DND-41 (cell line): ENCODE measurements around the gene TAGLN2.
"Not testable (repeated sequence)": the region's sequence is repeated elsewhere in the genome, so short reads cannot be mapped to it uniquely, and the experiment has no call there.

ENCODE experiments used
- ATAC-seq: fragments of 200-7000 bp; cut with Tn5 transposase; 3 replicates; pipeline ENCODE4 v1.9.1; 2021; ENCODE audit warnings: low read depth; ENCODE audit not compliant: insufficient read depth
- DNase-seq: peaks from one replicate; pipeline ENCODE4 v3.0.0-alpha.2; 2020
- H2AFZ ChIP-seq: 2 replicates; pipeline ENCODE4 v1.6.0; 2012; ENCODE audit warnings: low read depth, low read length
- H3K27ac ChIP-seq: 2 replicates; pipeline ENCODE4 v1.5.1; 2012; ENCODE audit warnings: low read length, inconsistent platforms
- H3K27me3 ChIP-seq: fragments of 200-600 bp; sonication (generic); 2 replicates; pipeline ENCODE4 v1.6.0; 2012; ENCODE audit warnings: low read length, mild to moderate bottlenecking, inconsistent platforms; ENCODE audit not compliant: insufficient read depth, poor library complexity
- H3K36me3 ChIP-seq: 2 replicates; pipeline ENCODE4 v1.5.1; 2012; ENCODE audit warnings: low read length, inconsistent platforms; ENCODE audit not compliant: insufficient read depth
- H3K4me1 ChIP-seq: 2 replicates; pipeline ENCODE4 v1.5.1; 2012; ENCODE audit warnings: mild to moderate bottlenecking, low read length; ENCODE audit not compliant: insufficient read depth
- H3K4me2 ChIP-seq: 2 replicates; pipeline ENCODE4 v1.6.0; 2012; ENCODE audit warnings: mild to moderate bottlenecking, moderate library complexity, low read length, inconsistent platforms; ENCODE audit not compliant: insufficient read depth
- H3K4me3 ChIP-seq, 2 experiments: fragments of 200-600 bp in 1 of 2; shearing (Covaris generic) in 1 of 2; 2 replicates each; pipeline ENCODE4 v1.5.1; 2012 to 2016; ENCODE audit warnings: inconsistent platforms in 2 of 2, low read length in 2 of 2, mild to moderate bottlenecking in 2 of 2, low read depth in 1 of 2, moderate library complexity in 1 of 2
- H3K79me2 ChIP-seq: 2 replicates; pipeline ENCODE4 v1.6.0; 2012; ENCODE audit warnings: low read length, inconsistent platforms; ENCODE audit not compliant: insufficient read depth
- H3K9ac ChIP-seq: 2 replicates; pipeline ENCODE4 v1.6.0; 2012; ENCODE audit warnings: low read depth, mild to moderate bottlenecking, inconsistent platforms, low read length, moderate library complexity
- H3K9me3 ChIP-seq: 2 replicates; pipeline ENCODE4 v1.5.1; 2012; ENCODE audit warnings: low read length, moderate library complexity, mild to moderate bottlenecking, inconsistent platforms; ENCODE audit not compliant: insufficient read depth, severe bottlenecking
- H4K20me1 ChIP-seq: 2 replicates; pipeline ENCODE4 v1.6.0; 2012; ENCODE audit warnings: low read length; ENCODE audit not compliant: insufficient read depth
- EZH2 ChIP-seq: IDR thresholded peaks from 3 replicates; pipeline ENCODE4 v1.6.1; 2012; ENCODE audit warnings: borderline replicate concordance, low read depth, mild to moderate bottlenecking, moderate library complexity, low read length, inconsistent platforms; ENCODE audit not compliant: severe bottlenecking
- TF ChIP-seq, protein P1 (sequence below): IDR thresholded peaks from 2 replicates; pipeline ENCODE4 v1.5.1; 2012; ENCODE audit warnings: borderline replicate concordance, low read length, moderate library complexity, mild to moderate bottlenecking; ENCODE audit not compliant: poor library complexity, severe bottlenecking; ENCODE audit errors: extremely low read depth

The TAGLN2 gene

GRCh38 chr1:159900086-159900680 lies 25.1 kb downstream of the TAGLN2 start, which contains the start of gene CFAP45:
Gene CFAP45, minus strand, starts transcription at chr1:159900165. Its CDS starts 67 bp downstream, at chr1:159900098.
- H3K79me2 ChIP-seq, result no peaks in the 10 kb centered on the region
- no peak within 1 kb of the TSS for H3K4me3 ChIP-seq
- H3K9me3 ChIP-seq, result no peaks in the 10 kb centered on the region
- no peaks in the 10 kb centered on the region for H3K4me1 ChIP-seq
- no peaks in the 10 kb centered on the region for H3K27me3 ChIP-seq
- H3K36me3 ChIP-seq, result no peaks in the 10 kb centered on the region
- DNase-seq (no peak), ATAC-seq (no peak)
- no peak within 1 kb of the TSS for H3K4me2 ChIP-seq
- TF ChIP-seq, protein P1, sequence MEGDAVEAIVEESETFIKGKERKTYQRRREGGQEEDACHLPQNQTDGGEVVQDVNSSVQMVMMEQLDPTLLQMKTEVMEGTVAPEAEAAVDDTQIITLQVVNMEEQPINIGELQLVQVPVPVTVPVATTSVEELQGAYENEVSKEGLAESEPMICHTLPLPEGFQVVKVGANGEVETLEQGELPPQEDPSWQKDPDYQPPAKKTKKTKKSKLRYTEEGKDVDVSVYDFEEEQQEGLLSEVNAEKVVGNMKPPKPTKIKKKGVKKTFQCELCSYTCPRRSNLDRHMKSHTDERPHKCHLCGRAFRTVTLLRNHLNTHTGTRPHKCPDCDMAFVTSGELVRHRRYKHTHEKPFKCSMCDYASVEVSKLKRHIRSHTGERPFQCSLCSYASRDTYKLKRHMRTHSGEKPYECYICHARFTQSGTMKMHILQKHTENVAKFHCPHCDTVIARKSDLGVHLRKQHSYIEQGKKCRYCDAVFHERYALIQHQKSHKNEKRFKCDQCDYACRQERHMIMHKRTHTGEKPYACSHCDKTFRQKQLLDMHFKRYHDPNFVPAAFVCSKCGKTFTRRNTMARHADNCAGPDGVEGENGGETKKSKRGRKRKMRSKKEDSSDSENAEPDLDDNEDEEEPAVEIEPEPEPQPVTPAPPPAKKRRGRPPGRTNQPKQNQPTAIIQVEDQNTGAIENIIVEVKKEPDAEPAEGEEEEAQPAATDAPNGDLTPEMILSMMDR, result no peak
- TF ChIP-seq EZH2, result no peak
- no peak within 1 kb of the TSS for H3K27ac ChIP-seq
- H3K9ac ChIP-seq, result no peak within 1 kb of the TSS
- H2AFZ ChIP-seq, result no peak within 1 kb of the TSS
- no peaks in the 10 kb centered on the region for H4K20me1 ChIP-seq

DNA sequence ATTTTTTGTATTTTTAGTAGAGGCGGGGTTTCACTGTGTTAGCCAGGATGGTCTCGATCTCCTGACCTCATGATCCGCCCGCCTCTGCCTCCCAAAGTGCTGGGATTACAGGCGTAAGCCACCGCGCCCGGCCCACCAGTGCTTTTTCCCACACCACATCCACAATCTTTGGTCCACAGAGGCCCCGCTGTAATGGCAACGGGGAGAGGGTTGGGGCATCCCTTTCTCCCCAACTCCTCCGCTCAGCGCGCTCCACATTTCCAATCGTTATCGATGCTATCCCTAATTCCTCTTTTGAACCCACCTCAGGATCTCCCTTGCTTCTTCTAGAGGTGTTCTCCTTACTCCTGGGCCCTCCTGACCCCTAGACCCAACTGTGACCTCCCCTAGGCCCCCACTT lies 25.7 kb downstream of the TAGLN2 start:
- not testable (repeated sequence) for H3K9ac ChIP-seq, H2AFZ ChIP-seq, H4K20me1 ChIP-seq, H3K27me3 ChIP-seq, H3K27ac ChIP-seq, H3K9me3 ChIP-seq, H3K36me3 ChIP-seq, H3K4me1 ChIP-seq, ATAC-seq, DNase-seq, H3K4me3 ChIP-seq, H3K79me2 ChIP-seq, H3K4me2 ChIP-seq

DNA sequence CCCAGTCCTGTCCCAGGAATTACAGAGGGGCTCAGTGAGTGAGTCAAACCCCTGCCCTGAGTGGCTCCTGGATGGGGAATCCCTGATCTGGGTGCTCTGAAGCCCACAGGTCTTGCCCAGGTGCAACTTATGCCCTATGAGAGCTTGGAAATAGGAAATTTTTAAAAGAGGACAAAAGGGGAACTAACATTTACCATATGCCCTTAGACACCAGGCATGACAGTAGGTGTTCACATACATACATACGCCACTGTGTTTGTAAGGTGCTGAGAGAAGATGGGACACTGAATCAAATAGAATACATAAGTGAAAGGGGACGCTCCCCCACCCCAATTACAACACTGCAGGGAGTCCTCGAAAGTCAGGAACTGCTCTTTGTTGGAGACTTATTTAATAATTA lies 26.8 kb downstream of the TAGLN2 start:
- H3K27me3 ChIP-seq, result no peaks in the 10 kb centered on the region
- no peaks in the 10 kb centered on the region for H3K36me3 ChIP-seq
- H2AFZ ChIP-seq, result no peak overlapping the region
- no peaks in the 10 kb centered on the region for H3K79me2 ChIP-seq
- no peak for ATAC-seq
- H3K9ac ChIP-seq, result no peak overlapping the region
- H3K4me1 ChIP-seq, result no peaks in the 10 kb centered on the region
- no peak overlapping the region for H3K4me2 ChIP-seq
- H4K20me1 ChIP-seq, result no peaks in the 10 kb centered on the region
- no peak overlapping the region for H3K4me3 ChIP-seq
- TF ChIP-seq EZH2, result no peak
- TF ChIP-seq, protein P1, result no peak
- no peaks in the 10 kb centered on the region for H3K9me3 ChIP-seq
- H3K27ac ChIP-seq, result no peak overlapping the region
- DNase-seq, result no peak

- H3K79me2 ChIP-seq, result no peaks in the 10 kb centered on the region
- DNase-seq, result no peak
Observed at GRCh38 chr1:159897962-159898361, 27.3 kb downstream of the TAGLN2 start.

More at GRCh38 chr1:159897962-159898361, 27.3 kb downstream of the TAGLN2 start:
- no peak for ATAC-seq
- Histone ChIP-seq H3K4me3 (no peak overlapping the region), H3K4me1 (no peaks in the 10 kb centered on the region), H2AFZ (no peak overlapping the region), H3K27ac (no peak overlapping the region), H3K27me3 (no peaks in the 10 kb centered on the region), H4K20me1 (no peaks in the 10 kb centered on the region), H3K9ac (no peak overlapping the region), H3K9me3 (no peaks in the 10 kb centered on the region), H3K36me3 (no peaks in the 10 kb centered on the region), H3K4me2 (no peak overlapping the region)
- TF ChIP-seq, protein P1, result no peak
- TF ChIP-seq EZH2, result no peak
